NCI-H82 (cell line): ENCODE results near the gene GALNTL6.
"Not testable (repeated sequence)": the region's sequence is repeated elsewhere in the genome, so short reads cannot be mapped to it uniquely, and the experiment has no call there.

ENCODE experiments used
- DNase-seq: peaks from one replicate; lab custom pipeline; 2025; lab: John Stamatoyannopoulos, UW

GALNTL6 gene

GRCh38 chr4:172674811-172675210, 861.6 kb downstream of the GALNTL6 start:
- DNase-seq: no peak

GRCh38 chr4:172675232-172675631, 862.0 kb downstream of the GALNTL6 start:
- no peak for DNase-seq

- no peak for DNase-seq
Measured at GRCh38 chr4:172680691-172681090, 867.5 kb downstream of the GALNTL6 start.

- DNase-seq: no peak
Measured at GRCh38 chr4:172683021-172683420, 869.8 kb downstream of the GALNTL6 start.

GRCh38 chr4:172686021-172686420, 872.8 kb downstream of the GALNTL6 start:
- peak; percentile 78 for DNase-seq

- DNase-seq: no peak
Measured at GRCh38 chr4:172688534-172688933, 875.3 kb downstream of the GALNTL6 start.

- DNase-seq: no peak
Measured at GRCh38 chr4:172691552-172691951, 878.3 kb downstream of the GALNTL6 start.

- DNase-seq: no peak
Measured at GRCh38 chr4:172692701-172693100, 879.5 kb downstream of the GALNTL6 start.

GRCh38 chr4:172698256-172698655, 885.1 kb downstream of the GALNTL6 start:
- peak; percentile 31 for DNase-seq

- no peak for DNase-seq
Measured at GRCh38 chr4:172705565-172705964, 892.4 kb downstream of the GALNTL6 start.

- no peak for DNase-seq
Measured at GRCh38 chr4:172706000-172706399, 892.8 kb downstream of the GALNTL6 start.

- DNase-seq: peak; percentile 68
Measured at GRCh38 chr4:172707622-172708021, 894.4 kb downstream of the GALNTL6 start.

- DNase-seq: peak; percentile 58
Measured at GRCh38 chr4:172708184-172708583, 895.0 kb downstream of the GALNTL6 start.

GRCh38 chr4:172709376-172709775, 896.2 kb downstream of the GALNTL6 start:
- DNase-seq: no peak

GRCh38 chr4:172716291-172716690, 903.1 kb downstream of the GALNTL6 start:
- DNase-seq: peak; percentile 13

- no peak for DNase-seq
Measured at GRCh38 chr4:172721659-172722058, 908.5 kb downstream of the GALNTL6 start.

- DNase-seq: no peak
Measured at GRCh38 chr4:172725581-172725980, 912.4 kb downstream of the GALNTL6 start.

GRCh38 chr4:172726001-172726423, 912.8 kb downstream of the GALNTL6 start:
- DNase-seq: no peak

GRCh38 chr4:172727631-172728030, 914.4 kb downstream of the GALNTL6 start:
- DNase-seq: no peak

GRCh38 chr4:172733645-172734044, 920.4 kb downstream of the GALNTL6 start:
- DNase-seq: not testable (repeated sequence)

- DNase-seq: no peak
Measured at GRCh38 chr4:172734555-172734954, 921.4 kb downstream of the GALNTL6 start.

GRCh38 chr4:172736046-172736445, 922.8 kb downstream of the GALNTL6 start:
- no peak for DNase-seq

GRCh38 chr4:172740434-172740833, 927.2 kb downstream of the GALNTL6 start:
- no peak for DNase-seq

- DNase-seq: no peak
Measured at GRCh38 chr4:172750910-172751309, 937.7 kb downstream of the GALNTL6 start.

GRCh38 chr4:172751550-172751949, 938.3 kb downstream of the GALNTL6 start:
- DNase-seq: no peak
